Neural progenitor cell (in vitro differentiated cells): Measurements from ENCODE around the gene KRT72. TPM values are rescaled to one million over a fixed set of nuclear protein-coding genes. Genes with fewer than 3 reads are reported as not detected.

Experiments used
- DNase-seq: peaks from one replicate; pipeline ENCODE4 v3.0.0-alpha.2; 2016; ENCODE audit warnings: low spot score
- H2AFZ ChIP-seq: fragments of 200-600 bp; sonication (generic); replicated peaks from 2 replicates; pipeline ENCODE4 v1.6.1; 2016; ENCODE audit warnings: antibody characterized with exemption
- H3F3A ChIP-seq: fragments of 200-600 bp; sonication (generic); 2 replicates; pipeline ENCODE4 v1.6.1; 2016; ENCODE audit warnings: antibody characterized with exemption, low read depth
- H3K27ac ChIP-seq: fragments of 200-600 bp; sonication (generic); 2 replicates; pipeline ENCODE4 v1.5.1; 2016; ENCODE audit warnings: mild to moderate bottlenecking
- H3K27me3 ChIP-seq: fragments of 200-600 bp; sonication (generic); 2 replicates; pipeline ENCODE4 v1.6.1; 2016; ENCODE audit warnings: mild to moderate bottlenecking, moderate library complexity
- H3K36me3 ChIP-seq: fragments of 200-600 bp; sonication (generic); 2 replicates; pipeline ENCODE4 v1.5.1; 2016
- H3K4me1 ChIP-seq: fragments of 200-600 bp; sonication (generic); 2 replicates; pipeline ENCODE4 v1.6.1; 2016; ENCODE audit warnings: mixed run types
- H3K4me2 ChIP-seq: fragments of 200-600 bp; sonication (generic); 2 replicates; pipeline ENCODE4 v1.6.1; 2016
- H3K4me3 ChIP-seq: fragments of 200-600 bp; sonication (generic); 2 replicates; pipeline ENCODE4 v1.5.1; 2016
- H3K79me2 ChIP-seq: fragments of 200-600 bp; sonication (generic); 2 replicates; pipeline ENCODE4 v1.6.1; 2016; ENCODE audit warnings: low read depth
- H3K9ac ChIP-seq: fragments of 200-600 bp; sonication (generic); 2 replicates; pipeline ENCODE4 v1.6.1; 2016
- H3K9me3 ChIP-seq: fragments of 200-600 bp; sonication (generic); 2 replicates; pipeline ENCODE4 v1.5.1; 2016; ENCODE audit warnings: low read depth
- H4K20me1 ChIP-seq: fragments of 200-600 bp; sonication (generic); 2 replicates; pipeline ENCODE4 v1.6.1; 2016; ENCODE audit warnings: low read depth
- H3K27ac Mint-ChIP-seq: 3 replicates; pipeline ENCODE4 v1.8.0; 2021; ENCODE audit warnings: mixed read lengths
- H3K27me3 Mint-ChIP-seq: 2 replicates; pipeline ENCODE4 v1.8.0; 2022; ENCODE audit warnings: low read depth, mild to moderate bottlenecking, inconsistent platforms, moderate library complexity, mixed read lengths; ENCODE audit not compliant: insufficient read depth
- H3K36me3 Mint-ChIP-seq: 3 replicates; pipeline ENCODE4 v1.8.0; 2021; ENCODE audit warnings: mixed read lengths
- H3K4me1 Mint-ChIP-seq: 3 replicates; pipeline ENCODE4 v1.8.0; 2021; ENCODE audit warnings: mixed read lengths
- H3K4me3 Mint-ChIP-seq: 3 replicates; pipeline ENCODE4 v1.8.0; 2021; ENCODE audit warnings: mild to moderate bottlenecking, moderate library complexity, mixed read lengths
- H3K9me3 Mint-ChIP-seq: 3 replicates; pipeline ENCODE4 v1.8.0; 2020; ENCODE audit warnings: mixed read lengths
- CTCF ChIP-seq: fragments of 200-600 bp; sonication (generic); IDR thresholded peaks from 2 replicates; pipeline ENCODE4 v1.5.1; 2017; ENCODE audit warnings: antibody characterized with exemption, mild to moderate bottlenecking
- EZH2 ChIP-seq: fragments of 200-600 bp; sonication (generic); IDR thresholded peaks from 2 replicates; pipeline ENCODE4 v1.6.1; 2017; ENCODE audit warnings: antibody characterized with exemption, mild to moderate bottlenecking, moderate library complexity
- EZH2phosphoT487 ChIP-seq: fragments of 200-600 bp; sonication (generic); IDR thresholded peaks from 2 replicates; pipeline ENCODE4 v1.6.1; 2017; ENCODE audit warnings: antibody characterized with exemption
- total RNA-seq: library from RNA; depleted of rRNA; stranded (reverse); fragments of >200 nt; gene quantifications from 2 replicates; pipeline ENCODE4 v1.2.3, GENCODE V29; 2015; ENCODE audit warnings: low replicate concordance

KRT72 gene
- total RNA-seq, 1 donor from 2014 or later, result not detected

GRCh38 chr12:52645120-52645761 lies 44.0 kb upstream of the KRT72 start:
- H3K36me3 ChIP-seq, result no peaks in the 10 kb centered on the region
- peaks cover 6% of the 10 kb centered on the region for H3K4me1 ChIP-seq
- no peaks in the 10 kb centered on the region for H4K20me1 ChIP-seq
- no peaks in the 10 kb centered on the region for H3K27me3 ChIP-seq
- no peak overlapping the region for H3K27ac ChIP-seq
- DNase-seq, result no peak
- Mint-ChIP-seq H3K36me3 (no peaks in the 10 kb centered on the region), H3K4me1 (no peaks in the 10 kb centered on the region), H3K4me3 (no peak overlapping the region), H3K27me3 (peaks cover 10% of the 10 kb centered on the region), H3K27ac (no peak overlapping the region), H3K9me3 (no peaks in the 10 kb centered on the region)
- H3K4me2 ChIP-seq, result no peak overlapping the region
- H3K9me3 ChIP-seq, result no peaks in the 10 kb centered on the region
- TF ChIP-seq CTCF (no peak), EZH2phosphoT487 (no peak), EZH2 (no peak)
- no peak overlapping the region for H3K9ac ChIP-seq
- no peak overlapping the region for H2AFZ ChIP-seq
- no peaks in the 10 kb centered on the region for H3F3A ChIP-seq
- no peak overlapping the region for H3K4me3 ChIP-seq
- no peaks in the 10 kb centered on the region for H3K79me2 ChIP-seq

- Histone ChIP-seq H3K4me2 (no peak overlapping the region), H2AFZ (no peak overlapping the region), H4K20me1 (no peaks in the 10 kb centered on the region), H3K4me1 (peaks cover under 1% of the 10 kb centered on the region), H3F3A (no peaks in the 10 kb centered on the region), H3K79me2 (no peaks in the 10 kb centered on the region), H3K27me3 (peaks cover 3% of the 10 kb centered on the region), H3K9ac (no peak overlapping the region), H3K27ac (no peak overlapping the region), H3K4me3 (no peak overlapping the region), H3K36me3 (no peaks in the 10 kb centered on the region), H3K9me3 (no peaks in the 10 kb centered on the region)
- Mint-ChIP-seq H3K4me1 (no peaks in the 10 kb centered on the region), H3K9me3 (no peaks in the 10 kb centered on the region), H3K27me3 (peaks cover 10% of the 10 kb centered on the region), H3K36me3 (no peaks in the 10 kb centered on the region), H3K27ac (no peak overlapping the region), H3K4me3 (no peak overlapping the region)
- TF ChIP-seq EZH2phosphoT487 (no peak), CTCF (no peak), EZH2 (no peak)
- no peak for DNase-seq
These were observed 42.8 kb upstream of the KRT72 start for GRCh38 chr12:52644078-52644415.

- Mint-ChIP-seq H3K9me3 (no peaks in the 10 kb centered on the region), H3K4me1 (no peaks in the 10 kb centered on the region), H3K4me3 (no peak overlapping the region), H3K27me3 (peaks cover 10% of the 10 kb centered on the region), H3K27ac (no peak overlapping the region), H3K36me3 (no peaks in the 10 kb centered on the region)
- Histone ChIP-seq H3K4me2 (no peak overlapping the region), H3K9me3 (no peaks in the 10 kb centered on the region), H3K27me3 (peaks cover 8% of the 10 kb centered on the region), H3K36me3 (no peaks in the 10 kb centered on the region), H3F3A (no peaks in the 10 kb centered on the region), H3K4me1 (no peaks in the 10 kb centered on the region), H3K4me3 (no peak overlapping the region), H3K27ac (no peak overlapping the region), H3K9ac (no peak overlapping the region), H4K20me1 (no peaks in the 10 kb centered on the region), H3K79me2 (no peaks in the 10 kb centered on the region), H2AFZ (no peak overlapping the region)
- DNase-seq, result no peak
- TF ChIP-seq CTCF, result no peak
These were observed 42.2 kb upstream of the KRT72 start for GRCh38 chr12:52643233-52644077.
